H1 (cell line): ENCODE results near the gene CALY. TPM values are rescaled to one million over a fixed set of nuclear protein-coding genes. Genes with fewer than 3 reads are reported as not detected.

ENCODE experiments used
- CBX5 ChIP-seq: fragments of 300-800, 300-1000 bp; sonication (generic); IDR thresholded peaks from 2 replicates; pipeline ENCODE4 v1.7.1; 2016; ENCODE audit warnings: antibody characterized with exemption, low read length, low read depth
- CTBP2 ChIP-seq: IDR thresholded peaks from 2 replicates; pipeline ENCODE4 v1.7.0; 2011; ENCODE audit warnings: borderline replicate concordance, mild to moderate bottlenecking, moderate library complexity, mixed read lengths, low read length; ENCODE audit not compliant: insufficient read depth, insufficient read length
- MAFK ChIP-seq: IDR thresholded peaks from 2 replicates; pipeline ENCODE4 v1.6.1; 2012; ENCODE audit warnings: low read depth, mild to moderate bottlenecking, improper control_type of control experiment, low read length
- RNF2 ChIP-seq: fragments of 200-900, 300-1000 bp; sonication (generic); IDR thresholded peaks from 2 replicates; pipeline ENCODE4 v1.7.1; 2016; ENCODE audit warnings: borderline replicate concordance, low read depth, mild to moderate bottlenecking, antibody characterized with exemption, low read length; ENCODE audit not compliant: poor library complexity, severe bottlenecking; ENCODE audit errors: missing control alignments
- SAP30 ChIP-seq: fragments of 300-600 bp; sonication (generic); IDR thresholded peaks from 2 replicates; pipeline ENCODE4 v1.7.1; 2012; ENCODE audit warnings: low read length, moderate library complexity, mild to moderate bottlenecking, inconsistent platforms; ENCODE audit not compliant: insufficient read depth, insufficient replicate concordance
- SP1 ChIP-seq: IDR thresholded peaks from 2 replicates; pipeline ENCODE4 v1.6.1; 2011; ENCODE audit warnings: low read depth, low read length
- TAF7 ChIP-seq: optimal IDR thresholded peaks from 2 replicates; pipeline ENCODE3; 2011; ENCODE audit warnings: low read depth, mild to moderate bottlenecking, inconsistent platforms, low read length, moderate library complexity, borderline replicate concordance
- TCF12 ChIP-seq: IDR thresholded peaks from 2 replicates; pipeline ENCODE4 v1.6.1; 2011; ENCODE audit warnings: low read depth, mild to moderate bottlenecking, low read length
- polyA plus RNA-seq, 7 experiments: library from polyadenylated mRNA; depleted of rRNA in 3 of 7; stranded (reverse) in 5 of 7; unstranded in 2 of 7; fragments of >200 nt in 5 of 7; fragments of 200-250 nt in 2 of 7; gene quantifications; 1 replicate in 5 of 7; 2 replicates in 1 of 7; 4 replicates in 1 of 7; pipeline versions ENCODE4 v1.2.1 to v1.2.3, GENCODE V29; 2011 to 2013; ENCODE audit warnings: missing spikeins in 2 of 7, mixed read lengths in 2 of 7
- total RNA-seq: library from RNA; stranded (reverse); fragmentation: NEBNext Ultra II Directional; extraction: Animal tissue kit (Norgen Biotek cat#: 25700); gene quantifications from 2 replicates; pipeline ENCODE4 v1.2.1, GENCODE V29; 2021
- TF ChIP-seq, protein P1 (sequence below): fragments of 300-600 bp; sonication (generic); IDR thresholded peaks from 2 replicates; pipeline ENCODE4 v1.7.1; 2012; ENCODE audit warnings: low read length, moderate library complexity, mild to moderate bottlenecking, inconsistent platforms; ENCODE audit not compliant: insufficient replicate concordance
- TF ChIP-seq, protein P2 (sequence below): IDR thresholded peaks from 2 replicates; pipeline ENCODE4 v1.6.1; 2012; ENCODE audit warnings: inconsistent platforms

The CALY gene
- total and polyA plus RNA-seq, 2 of the 8 experiments (the other 6 are each of a cell fraction or from before 2014, with no cell fraction given) = 1.3 to 1.5 TPM

DNA sequence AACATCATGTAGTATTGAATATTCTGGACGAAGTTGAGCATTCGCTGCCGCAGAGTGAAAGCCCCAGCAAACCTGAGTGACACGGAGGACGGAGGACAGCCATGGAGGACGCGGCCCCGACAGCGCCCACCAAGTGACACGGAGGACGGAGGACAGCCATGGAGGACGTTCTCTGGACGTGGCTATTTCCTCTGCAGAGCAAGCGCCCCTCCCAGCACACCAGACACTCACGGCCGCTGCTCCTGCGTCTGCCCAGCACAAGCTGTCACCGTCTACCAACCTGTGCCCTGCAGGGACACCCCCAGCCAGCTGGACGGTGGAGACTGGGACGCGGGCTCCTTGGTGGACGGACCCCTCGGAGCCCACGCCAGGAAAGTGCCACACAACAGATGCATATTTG is 52.8 kb downstream of the CALY start (continued):
- TF ChIP-seq, protein P1, sequence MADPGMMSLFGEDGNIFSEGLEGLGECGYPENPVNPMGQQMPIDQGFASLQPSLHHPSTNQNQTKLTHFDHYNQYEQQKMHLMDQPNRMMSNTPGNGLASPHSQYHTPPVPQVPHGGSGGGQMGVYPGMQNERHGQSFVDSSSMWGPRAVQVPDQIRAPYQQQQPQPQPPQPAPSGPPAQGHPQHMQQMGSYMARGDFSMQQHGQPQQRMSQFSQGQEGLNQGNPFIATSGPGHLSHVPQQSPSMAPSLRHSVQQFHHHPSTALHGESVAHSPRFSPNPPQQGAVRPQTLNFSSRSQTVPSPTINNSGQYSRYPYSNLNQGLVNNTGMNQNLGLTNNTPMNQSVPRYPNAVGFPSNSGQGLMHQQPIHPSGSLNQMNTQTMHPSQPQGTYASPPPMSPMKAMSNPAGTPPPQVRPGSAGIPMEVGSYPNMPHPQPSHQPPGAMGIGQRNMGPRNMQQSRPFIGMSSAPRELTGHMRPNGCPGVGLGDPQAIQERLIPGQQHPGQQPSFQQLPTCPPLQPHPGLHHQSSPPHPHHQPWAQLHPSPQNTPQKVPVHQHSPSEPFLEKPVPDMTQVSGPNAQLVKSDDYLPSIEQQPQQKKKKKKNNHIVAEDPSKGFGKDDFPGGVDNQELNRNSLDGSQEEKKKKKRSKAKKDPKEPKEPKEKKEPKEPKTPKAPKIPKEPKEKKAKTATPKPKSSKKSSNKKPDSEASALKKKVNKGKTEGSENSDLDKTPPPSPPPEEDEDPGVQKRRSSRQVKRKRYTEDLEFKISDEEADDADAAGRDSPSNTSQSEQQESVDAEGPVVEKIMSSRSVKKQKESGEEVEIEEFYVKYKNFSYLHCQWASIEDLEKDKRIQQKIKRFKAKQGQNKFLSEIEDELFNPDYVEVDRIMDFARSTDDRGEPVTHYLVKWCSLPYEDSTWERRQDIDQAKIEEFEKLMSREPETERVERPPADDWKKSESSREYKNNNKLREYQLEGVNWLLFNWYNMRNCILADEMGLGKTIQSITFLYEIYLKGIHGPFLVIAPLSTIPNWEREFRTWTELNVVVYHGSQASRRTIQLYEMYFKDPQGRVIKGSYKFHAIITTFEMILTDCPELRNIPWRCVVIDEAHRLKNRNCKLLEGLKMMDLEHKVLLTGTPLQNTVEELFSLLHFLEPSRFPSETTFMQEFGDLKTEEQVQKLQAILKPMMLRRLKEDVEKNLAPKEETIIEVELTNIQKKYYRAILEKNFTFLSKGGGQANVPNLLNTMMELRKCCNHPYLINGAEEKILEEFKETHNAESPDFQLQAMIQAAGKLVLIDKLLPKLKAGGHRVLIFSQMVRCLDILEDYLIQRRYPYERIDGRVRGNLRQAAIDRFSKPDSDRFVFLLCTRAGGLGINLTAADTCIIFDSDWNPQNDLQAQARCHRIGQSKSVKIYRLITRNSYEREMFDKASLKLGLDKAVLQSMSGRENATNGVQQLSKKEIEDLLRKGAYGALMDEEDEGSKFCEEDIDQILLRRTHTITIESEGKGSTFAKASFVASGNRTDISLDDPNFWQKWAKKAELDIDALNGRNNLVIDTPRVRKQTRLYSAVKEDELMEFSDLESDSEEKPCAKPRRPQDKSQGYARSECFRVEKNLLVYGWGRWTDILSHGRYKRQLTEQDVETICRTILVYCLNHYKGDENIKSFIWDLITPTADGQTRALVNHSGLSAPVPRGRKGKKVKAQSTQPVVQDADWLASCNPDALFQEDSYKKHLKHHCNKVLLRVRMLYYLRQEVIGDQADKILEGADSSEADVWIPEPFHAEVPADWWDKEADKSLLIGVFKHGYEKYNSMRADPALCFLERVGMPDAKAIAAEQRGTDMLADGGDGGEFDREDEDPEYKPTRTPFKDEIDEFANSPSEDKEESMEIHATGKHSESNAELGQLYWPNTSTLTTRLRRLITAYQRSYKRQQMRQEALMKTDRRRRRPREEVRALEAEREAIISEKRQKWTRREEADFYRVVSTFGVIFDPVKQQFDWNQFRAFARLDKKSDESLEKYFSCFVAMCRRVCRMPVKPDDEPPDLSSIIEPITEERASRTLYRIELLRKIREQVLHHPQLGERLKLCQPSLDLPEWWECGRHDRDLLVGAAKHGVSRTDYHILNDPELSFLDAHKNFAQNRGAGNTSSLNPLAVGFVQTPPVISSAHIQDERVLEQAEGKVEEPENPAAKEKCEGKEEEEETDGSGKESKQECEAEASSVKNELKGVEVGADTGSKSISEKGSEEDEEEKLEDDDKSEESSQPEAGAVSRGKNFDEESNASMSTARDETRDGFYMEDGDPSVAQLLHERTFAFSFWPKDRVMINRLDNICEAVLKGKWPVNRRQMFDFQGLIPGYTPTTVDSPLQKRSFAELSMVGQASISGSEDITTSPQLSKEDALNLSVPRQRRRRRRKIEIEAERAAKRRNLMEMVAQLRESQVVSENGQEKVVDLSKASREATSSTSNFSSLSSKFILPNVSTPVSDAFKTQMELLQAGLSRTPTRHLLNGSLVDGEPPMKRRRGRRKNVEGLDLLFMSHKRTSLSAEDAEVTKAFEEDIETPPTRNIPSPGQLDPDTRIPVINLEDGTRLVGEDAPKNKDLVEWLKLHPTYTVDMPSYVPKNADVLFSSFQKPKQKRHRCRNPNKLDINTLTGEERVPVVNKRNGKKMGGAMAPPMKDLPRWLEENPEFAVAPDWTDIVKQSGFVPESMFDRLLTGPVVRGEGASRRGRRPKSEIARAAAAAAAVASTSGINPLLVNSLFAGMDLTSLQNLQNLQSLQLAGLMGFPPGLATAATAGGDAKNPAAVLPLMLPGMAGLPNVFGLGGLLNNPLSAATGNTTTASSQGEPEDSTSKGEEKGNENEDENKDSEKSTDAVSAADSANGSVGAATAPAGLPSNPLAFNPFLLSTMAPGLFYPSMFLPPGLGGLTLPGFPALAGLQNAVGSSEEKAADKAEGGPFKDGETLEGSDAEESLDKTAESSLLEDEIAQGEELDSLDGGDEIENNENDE = no peak
- TF ChIP-seq TAF7 = no peak
- no peak for TF ChIP-seq RNF2
- no peak for TF ChIP-seq SAP30
- TF ChIP-seq SP1 = no peak
- no peak for TF ChIP-seq CTBP2
- TF ChIP-seq, protein P2, sequence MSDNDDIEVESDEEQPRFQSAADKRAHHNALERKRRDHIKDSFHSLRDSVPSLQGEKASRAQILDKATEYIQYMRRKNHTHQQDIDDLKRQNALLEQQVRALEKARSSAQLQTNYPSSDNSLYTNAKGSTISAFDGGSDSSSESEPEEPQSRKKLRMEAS = no peak
- no peak for TF ChIP-seq TCF12
- TF ChIP-seq CBX5 = no peak
- no peak for TF ChIP-seq MAFK
